Right lobe of liver (tissue), 4 donors: ENCODE measurements around the gene CAMTA1.
"Not testable (repeated sequence)": the region's sequence is repeated elsewhere in the genome, so short reads cannot be mapped to it uniquely, and the experiment has no call there.

Experiments
- CTCF ChIP-seq, 4 donors: fragments of 200-600 bp in 3 of 4; fragments of 450-650 bp in 1 of 4; IDR thresholded peaks; one replicate each; pipeline versions ENCODE4 v1.5.1 to v1.8.0; 2016 to 2022; ENCODE audit warnings: antibody characterized with exemption in 4 of 4, mild to moderate bottlenecking in 2 of 4
- POLR2A ChIP-seq: fragments of 450-650 bp; IDR thresholded peaks from one replicate; pipeline ENCODE4 v1.6.1; 2017; ENCODE audit warnings: antibody characterized with exemption, mild to moderate bottlenecking
- donor health status: DM: no; HTN: no; CAD: no.
- donor health status: DM: no; HTN: no; CAD: no.
- donor health status: DM: no; HTN: yes; CAD: no.

- TF ChIP-seq CTCF (IDR thresholded peaks at IDR 0.05); POLR2A: not testable (repeated sequence)
These were observed 594.8 kb downstream of the CAMTA1 start for GRCh38 chr1:7380068-7380467.
